VCaP (cell line): ENCODE data around the gene CACNA2D4.

Experiments used
- H3K27ac ChIP-seq: fragments of 450-650 bp; 2 replicates; pipeline ENCODE4 v1.5.1; 2017
- TF ChIP-seq, protein P1 (sequence below): fragments of 450-650 bp; conservative IDR thresholded peaks from 2 replicates; pipeline ENCODE4 v1.5.1; 2017; ENCODE audit warnings: mild to moderate bottlenecking, moderate library complexity

Gene CACNA2D4

DNA sequence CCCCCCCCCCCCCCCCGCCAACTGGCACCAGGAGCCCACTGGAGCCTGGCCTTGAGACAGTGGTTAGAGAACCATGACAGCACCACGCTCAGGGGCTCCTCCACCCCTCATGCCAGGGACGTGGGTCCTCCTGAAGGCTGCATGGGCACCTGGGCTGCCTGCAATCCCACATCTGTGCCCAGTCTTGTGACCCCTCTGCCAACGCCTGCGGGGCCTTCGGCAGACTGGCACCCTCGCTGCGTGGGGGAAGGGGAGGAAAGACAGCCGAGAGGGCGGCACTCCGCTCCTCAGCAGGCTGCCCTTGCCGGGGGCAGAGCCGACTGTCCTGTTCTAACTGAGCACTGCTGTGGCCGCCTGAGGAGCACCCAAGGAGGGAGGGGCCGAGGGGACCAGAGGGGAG, 92.1 kb downstream of the CACNA2D4 start:
- H3K27ac ChIP-seq = no peak overlapping the region; the same call in 1 of the 2 replicates
- TF ChIP-seq, protein P1, sequence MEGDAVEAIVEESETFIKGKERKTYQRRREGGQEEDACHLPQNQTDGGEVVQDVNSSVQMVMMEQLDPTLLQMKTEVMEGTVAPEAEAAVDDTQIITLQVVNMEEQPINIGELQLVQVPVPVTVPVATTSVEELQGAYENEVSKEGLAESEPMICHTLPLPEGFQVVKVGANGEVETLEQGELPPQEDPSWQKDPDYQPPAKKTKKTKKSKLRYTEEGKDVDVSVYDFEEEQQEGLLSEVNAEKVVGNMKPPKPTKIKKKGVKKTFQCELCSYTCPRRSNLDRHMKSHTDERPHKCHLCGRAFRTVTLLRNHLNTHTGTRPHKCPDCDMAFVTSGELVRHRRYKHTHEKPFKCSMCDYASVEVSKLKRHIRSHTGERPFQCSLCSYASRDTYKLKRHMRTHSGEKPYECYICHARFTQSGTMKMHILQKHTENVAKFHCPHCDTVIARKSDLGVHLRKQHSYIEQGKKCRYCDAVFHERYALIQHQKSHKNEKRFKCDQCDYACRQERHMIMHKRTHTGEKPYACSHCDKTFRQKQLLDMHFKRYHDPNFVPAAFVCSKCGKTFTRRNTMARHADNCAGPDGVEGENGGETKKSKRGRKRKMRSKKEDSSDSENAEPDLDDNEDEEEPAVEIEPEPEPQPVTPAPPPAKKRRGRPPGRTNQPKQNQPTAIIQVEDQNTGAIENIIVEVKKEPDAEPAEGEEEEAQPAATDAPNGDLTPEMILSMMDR = no peak

DNA sequence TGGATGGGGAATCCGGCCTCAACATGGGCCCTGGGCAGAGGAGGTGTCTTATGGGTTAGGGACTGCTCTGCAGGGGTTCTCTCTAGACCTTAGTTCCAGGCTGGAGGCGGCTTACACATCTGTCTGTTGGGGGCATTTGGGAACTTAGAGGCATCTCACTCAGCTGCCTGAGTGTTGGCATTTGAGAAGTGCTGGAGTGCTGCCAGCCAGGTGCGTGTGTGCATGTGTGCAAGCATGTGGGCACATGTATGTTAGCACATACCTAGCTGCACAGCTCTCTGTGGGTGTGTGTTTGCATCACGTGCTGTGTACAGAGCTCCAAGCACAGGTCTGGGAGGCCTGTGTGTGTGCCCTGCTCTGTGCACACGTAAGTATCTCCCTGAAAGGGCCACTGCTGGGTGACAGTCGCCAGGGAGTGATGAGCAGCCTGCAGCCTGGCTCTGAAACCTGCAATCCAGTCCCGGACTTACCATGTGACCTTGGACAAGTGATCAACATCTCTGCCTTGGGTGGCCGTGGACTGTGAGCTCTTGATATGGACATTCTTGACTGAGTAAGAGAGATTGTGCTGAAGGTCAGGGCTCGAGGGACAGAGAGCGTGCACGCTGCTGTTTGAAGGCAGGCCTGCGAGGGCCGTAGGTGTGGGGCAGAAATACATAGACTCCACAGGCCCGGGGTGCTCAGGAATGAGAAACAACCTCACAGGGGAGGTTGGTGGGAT, 92.9 kb downstream of the CACNA2D4 start:
- TF ChIP-seq, protein P1 = no peak
- H3K27ac ChIP-seq = no peak overlapping the region

DNA sequence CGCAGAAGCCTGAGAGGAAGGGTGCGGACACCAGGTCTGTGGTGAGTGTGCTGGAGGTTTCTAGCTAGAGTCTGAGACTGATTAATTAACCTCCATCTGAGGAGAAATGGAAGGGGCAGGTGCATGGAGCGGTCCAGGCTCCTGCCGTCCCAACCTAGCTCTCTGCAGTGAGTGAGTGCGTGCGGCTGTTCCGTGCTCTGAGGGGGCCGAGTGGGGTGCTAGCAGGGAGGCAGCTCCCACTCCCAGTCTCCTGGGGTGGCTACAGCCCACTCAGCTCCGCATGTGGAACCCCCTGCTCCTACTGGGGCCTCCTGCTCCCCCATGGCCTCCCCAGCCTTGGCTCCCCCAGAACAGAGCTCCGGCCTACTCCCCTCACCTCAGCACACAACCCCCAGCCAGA, 95.2 kb downstream of the CACNA2D4 start:
- no peak overlapping the region for H3K27ac ChIP-seq
- TF ChIP-seq, protein P1 = no peak

DNA sequence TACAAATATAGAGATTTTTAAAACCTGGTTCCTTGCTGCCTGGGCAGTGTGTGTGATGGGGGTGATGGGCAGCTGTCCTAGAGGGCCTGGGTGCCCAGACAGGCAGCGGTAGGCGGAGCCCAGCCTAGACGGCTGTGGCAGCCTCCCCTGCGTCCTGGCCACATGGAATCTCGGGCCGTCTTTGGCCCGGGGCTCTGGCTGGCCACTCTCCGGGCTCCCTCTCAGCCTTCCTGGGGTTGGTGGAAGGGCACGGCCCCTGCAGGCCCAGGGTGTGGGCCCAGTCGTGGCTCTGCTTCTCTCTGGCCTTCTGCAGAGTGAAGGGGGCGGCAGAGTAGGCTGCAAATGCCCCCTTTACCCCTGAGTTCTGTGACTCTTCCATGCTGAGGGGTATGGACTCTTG, 95.8 kb downstream of the CACNA2D4 start:
- TF ChIP-seq, protein P1 = no peak
- H3K27ac ChIP-seq = no peak overlapping the region

DNA sequence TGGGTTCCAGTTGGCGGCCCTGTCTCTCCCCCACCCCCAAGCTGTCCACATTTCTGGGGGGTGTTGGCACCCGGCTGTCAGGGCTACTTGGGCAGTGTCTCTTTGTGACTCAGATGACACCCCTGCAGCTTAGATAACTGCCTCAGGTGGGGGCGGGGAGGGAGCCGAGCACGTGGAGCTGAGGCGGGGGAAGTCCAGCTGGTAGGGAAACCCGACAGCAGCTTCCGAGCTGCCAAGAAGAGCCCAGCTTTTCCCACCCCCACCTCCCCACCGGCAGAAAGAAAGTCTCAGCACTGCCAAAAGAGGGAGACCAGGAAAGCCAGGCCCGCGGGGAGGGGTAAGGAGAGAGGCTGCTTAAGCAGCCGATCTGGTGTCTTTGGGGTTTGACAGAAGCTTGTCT, 96.6 kb downstream of the CACNA2D4 start:
- no peak overlapping the region for H3K27ac ChIP-seq
- TF ChIP-seq, protein P1 = no peak

DNA sequence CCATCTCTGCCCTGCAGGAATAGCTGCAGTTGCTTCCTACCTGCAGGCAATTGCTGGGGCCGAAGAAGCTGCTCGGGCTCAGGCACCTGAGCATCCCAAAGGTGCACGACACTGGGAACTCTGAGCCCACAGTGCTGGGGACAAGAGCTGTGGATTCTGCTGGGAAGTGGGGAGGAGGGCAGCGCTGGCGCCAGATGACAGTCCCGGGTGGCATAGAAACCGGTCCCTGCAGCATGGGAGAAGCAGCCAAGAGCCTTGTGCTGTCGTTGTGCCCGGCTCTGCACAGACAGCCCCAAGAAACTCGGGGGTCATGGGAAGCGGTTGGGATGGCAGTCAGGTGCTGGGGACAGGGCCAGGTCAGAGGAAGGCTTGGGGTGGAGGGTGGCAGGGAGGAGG, 97.6 kb downstream of the CACNA2D4 start:
- H3K27ac ChIP-seq = no peak overlapping the region
- TF ChIP-seq, protein P1 = no peak

DNA sequence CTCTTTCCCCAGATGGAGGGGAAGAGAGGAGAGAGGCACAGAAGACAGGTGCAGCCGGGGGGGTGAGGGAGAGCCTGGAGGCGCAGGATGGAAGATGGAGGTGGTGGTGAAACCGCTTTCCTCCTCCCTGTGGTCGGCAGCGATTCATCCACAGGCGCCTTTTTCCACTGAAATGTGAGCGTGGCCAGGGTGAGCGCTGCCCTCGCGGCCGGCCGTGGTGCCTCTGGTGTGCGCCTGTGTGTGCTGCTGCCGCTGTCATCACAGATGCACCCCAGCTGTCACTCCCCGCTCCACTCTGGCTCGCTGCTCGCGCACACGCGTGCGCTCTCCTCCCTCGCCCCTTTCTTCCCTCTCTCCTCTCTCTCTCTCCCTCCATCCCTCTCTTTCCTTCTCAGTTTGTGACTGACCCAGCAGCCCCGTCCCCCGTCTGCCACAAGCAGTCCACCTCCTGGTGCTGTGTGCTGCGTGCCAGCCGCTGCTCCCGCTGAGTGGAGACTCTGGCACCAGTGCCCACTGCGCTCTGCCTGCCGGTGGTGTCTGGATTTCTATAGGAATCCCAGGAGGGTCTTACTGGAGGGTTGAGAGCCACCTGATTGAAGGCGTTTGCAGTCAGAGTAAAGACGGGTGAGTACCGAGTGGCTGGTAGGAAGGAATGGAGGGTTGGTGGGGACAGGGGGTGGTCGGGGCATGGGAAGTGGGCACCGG, 98.1 kb downstream of the CACNA2D4 start, which contains the start of gene LRTM2:
Gene LRTM2, plus strand, starts transcription at position 375 of the 705 bp plus-strand sequence. CDS start 7,584 bp downstream, outside the sequence.
- H3K27ac ChIP-seq = no peak within 1 kb of the TSS; the same call in 1 of the 2 replicates
- TF ChIP-seq, protein P1 = no peak
